ENCODE measurements around the gene CPA5. TPM values are rescaled to one million over a fixed set of nuclear protein-coding genes. Genes with fewer than 3 reads are reported as not detected.

Gene CPA5
- total RNA-seq, 1 donor from 2014 or later = 0.68 TPM

DNA sequence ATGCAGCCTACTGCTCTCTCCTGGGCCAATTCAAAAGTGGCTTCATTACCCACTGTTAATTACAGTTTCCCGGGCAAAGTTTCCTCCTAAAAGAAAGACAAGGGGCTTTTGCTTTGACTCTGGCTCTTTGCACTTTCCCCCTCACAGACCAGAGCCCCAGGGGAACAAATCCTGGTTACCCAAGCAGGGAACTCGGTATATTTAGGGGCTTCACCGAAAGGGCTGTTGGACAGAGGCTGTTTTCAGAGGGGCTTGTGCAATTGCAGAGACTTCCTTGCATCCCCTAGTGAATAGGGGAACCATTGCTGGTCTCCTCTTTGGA is 42.7 kb downstream of the CPA5 start:
- H3K4me3 Mint-ChIP-seq = no peak overlapping the region
- H3K27ac Mint-ChIP-seq = no peak overlapping the region
- peaks cover 5% of the 10 kb centered on the region for H3K36me3 Mint-ChIP-seq
- no peak for TF ChIP-seq CTCF (conservative IDR thresholded peaks at IDR 0.05)
- DNase-seq (ENCODE audit: extremely low spot score, unreplicated experiment) = no peak
- peaks cover 23% of the 10 kb centered on the region for H3K4me1 Mint-ChIP-seq (ENCODE audit: unreplicated experiment)
- H3K9me3 Mint-ChIP-seq = peaks cover 6% of the 10 kb centered on the region
- no peaks in the 10 kb centered on the region for H3K27me3 Mint-ChIP-seq

DNA sequence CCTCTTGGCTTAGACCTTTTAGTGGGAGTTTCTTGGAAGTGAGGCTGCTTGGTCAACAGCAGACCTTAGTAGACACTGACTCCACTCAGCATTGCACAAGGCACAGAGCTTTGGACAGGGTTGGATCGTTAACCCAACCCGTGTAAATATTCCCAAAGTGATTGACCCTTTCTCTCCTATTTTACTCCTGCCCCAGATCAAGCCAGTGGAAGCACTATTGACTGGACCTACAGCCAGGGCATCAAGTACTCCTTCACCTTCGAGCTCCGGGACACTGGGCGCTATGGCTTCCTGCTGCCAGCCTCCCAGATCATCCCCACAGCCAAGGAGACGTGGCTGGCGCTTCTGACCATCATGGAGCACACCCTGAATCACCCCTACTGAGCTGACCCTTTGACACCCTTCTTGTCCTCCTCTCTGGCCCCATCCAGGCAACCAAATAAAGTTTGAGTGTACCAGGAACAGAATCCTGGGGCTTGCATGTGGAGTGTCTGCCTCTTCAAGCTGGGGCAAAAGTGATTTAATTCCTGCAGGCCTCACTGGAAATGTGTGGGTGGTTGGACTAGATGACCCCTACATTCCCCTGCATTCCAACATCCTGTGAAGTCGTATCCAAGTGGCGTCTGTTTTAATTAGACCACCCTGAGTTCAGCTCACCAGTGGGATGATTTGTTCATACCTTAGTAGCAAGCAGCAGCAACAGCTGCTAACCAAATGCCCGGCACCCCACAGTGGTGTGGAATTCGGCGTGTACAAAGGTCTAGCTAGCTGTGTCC is 43.2 kb downstream of the CPA5 start:
- DNase-seq (ENCODE audit: extremely low spot score, unreplicated experiment) = no peak
- Mint-ChIP-seq H3K4me3 (no peak overlapping the region), H3K9me3 (peaks cover 6% of the 10 kb centered on the region), H3K4me1 (ENCODE audit: unreplicated experiment) (peaks cover 29% of the 10 kb centered on the region), H3K36me3 (peaks cover 5% of the 10 kb centered on the region), H3K27ac (peak overlapping the region; percentile 53), H3K27me3 (no peaks in the 10 kb centered on the region)
- TF ChIP-seq CTCF (conservative IDR thresholded peaks at IDR 0.05) = no peak

GRCh38 chr7:130388671-130389070 is 44.1 kb downstream of the CPA5 start:
- DNase-seq (ENCODE audit: extremely low spot score, unreplicated experiment) = no peak
- Mint-ChIP-seq H3K27ac (no peak overlapping the region), H3K4me1 (ENCODE audit: unreplicated experiment) (peaks cover 36% of the 10 kb centered on the region), H3K4me3 (no peak overlapping the region), H3K36me3 (peaks cover 5% of the 10 kb centered on the region), H3K9me3 (peaks cover 6% of the 10 kb centered on the region), H3K27me3 (no peaks in the 10 kb centered on the region)
- no peak for TF ChIP-seq CTCF (conservative IDR thresholded peaks at IDR 0.05)

- peaks cover 9% of the 10 kb centered on the region for H3K36me3 Mint-ChIP-seq
- H3K4me1 Mint-ChIP-seq (ENCODE audit: unreplicated experiment) = peaks cover 54% of the 10 kb centered on the region
- no peak overlapping the region for H3K4me3 Mint-ChIP-seq
- TF ChIP-seq CTCF (conservative IDR thresholded peaks at IDR 0.05) = no peak
- H3K27me3 Mint-ChIP-seq = no peaks in the 10 kb centered on the region
- peaks cover 6% of the 10 kb centered on the region for H3K9me3 Mint-ChIP-seq
- DNase-seq (ENCODE audit: extremely low spot score, unreplicated experiment) = no peak
- no peak overlapping the region for H3K27ac Mint-ChIP-seq
These were observed 45.9 kb downstream of the CPA5 start for GRCh38 chr7:130390486-130390885.

DNA sequence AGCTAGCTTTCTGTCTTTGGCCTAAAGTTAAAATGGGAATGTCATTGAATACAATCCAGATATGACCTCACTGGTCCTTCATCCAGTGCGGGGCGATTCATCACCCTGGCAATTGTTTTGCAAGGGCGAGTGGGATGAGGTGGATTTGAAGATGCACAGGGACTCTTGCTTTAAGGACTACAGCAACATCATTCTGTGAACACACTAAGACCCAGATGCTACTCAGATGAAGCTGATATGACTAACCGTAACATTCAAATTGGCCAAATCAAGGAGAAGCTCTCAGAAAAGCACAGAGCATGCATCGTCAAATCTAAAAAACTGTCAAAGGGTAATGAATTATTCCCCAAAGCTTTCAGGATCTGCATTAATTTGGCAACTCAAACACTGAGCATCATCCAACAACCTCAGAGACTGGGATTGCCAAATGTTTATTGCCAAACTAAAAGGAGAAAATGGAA is 48.5 kb downstream of the CPA5 start:
- Mint-ChIP-seq H3K4me1 (ENCODE audit: unreplicated experiment) (peaks cover 62% of the 10 kb centered on the region), H3K27me3 (no peaks in the 10 kb centered on the region), H3K9me3 (peaks cover 2% of the 10 kb centered on the region), H3K4me3 (no peak overlapping the region), H3K36me3 (peaks cover 11% of the 10 kb centered on the region), H3K27ac (no peak overlapping the region)
- no peak for DNase-seq (ENCODE audit: extremely low spot score, unreplicated experiment)
- TF ChIP-seq CTCF (conservative IDR thresholded peaks at IDR 0.05) = no peak
